Subcutaneous adipose tissue (tissue), 4 donors: ENCODE data around the gene PODNL1. TPM values are rescaled to one million over a fixed set of nuclear protein-coding genes. Genes with fewer than 3 reads are reported as not detected.

Experiments
- total RNA-seq, 4 donors: library from RNA; depleted of rRNA; stranded (reverse); fragments of >200 nt; gene quantifications; one replicate each; pipeline ENCODE4 v1.1.0, GENCODE V29; 2016
- TF ChIP-seq, protein P1 (sequence below): fragments of 450-650 bp; IDR thresholded peaks from one replicate; pipeline ENCODE4 v1.5.1; 2016; ENCODE audit warnings: low read depth, mild to moderate bottlenecking, control low read depth, antibody characterized with exemption, moderate library complexity

The PODNL1 gene
- total RNA-seq, 4 donors from 2014 or later, result 0.44 to 1.1 (median 0.91) TPM

DNA sequence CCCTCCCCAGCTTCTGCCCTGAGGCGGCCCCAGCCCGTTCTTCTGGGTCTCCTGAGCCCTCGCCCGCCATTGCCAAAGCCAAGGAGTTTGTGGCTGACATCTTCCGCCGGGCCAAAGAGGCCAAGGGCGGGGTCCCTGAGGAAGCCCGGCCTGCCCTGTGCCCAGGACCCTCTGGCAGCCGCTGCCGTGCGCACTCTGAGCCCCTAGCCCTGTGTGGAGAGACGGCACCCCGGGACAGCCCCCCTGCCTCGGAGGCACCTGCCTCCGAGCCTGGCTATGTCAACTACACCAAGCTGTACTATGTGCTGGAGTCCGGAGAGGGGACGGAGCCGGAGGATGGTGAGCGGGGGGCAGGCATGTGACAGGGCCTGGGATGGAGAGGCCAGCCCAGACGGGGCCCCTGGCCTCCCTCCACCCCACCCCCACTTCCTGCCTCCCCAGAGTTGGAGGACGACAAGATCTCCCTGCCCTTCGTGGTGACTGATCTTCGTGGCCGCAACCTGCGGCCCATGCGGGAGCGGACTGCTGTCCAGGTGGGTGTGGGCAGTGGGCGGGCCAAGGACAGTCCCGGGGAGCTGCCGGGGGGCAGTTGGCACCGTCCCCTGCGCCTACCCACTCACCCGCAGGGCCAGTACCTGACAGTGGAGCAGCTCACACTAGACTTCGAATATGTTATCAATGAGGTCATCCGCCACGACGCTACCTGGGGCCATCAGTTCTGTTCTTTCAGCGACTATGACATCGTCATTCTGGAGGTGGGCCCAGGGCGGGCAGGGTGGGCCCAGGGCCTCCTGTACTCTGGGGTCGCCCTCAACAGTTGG is 21.1 kb upstream of the PODNL1 start:
- TF ChIP-seq, protein P1, sequence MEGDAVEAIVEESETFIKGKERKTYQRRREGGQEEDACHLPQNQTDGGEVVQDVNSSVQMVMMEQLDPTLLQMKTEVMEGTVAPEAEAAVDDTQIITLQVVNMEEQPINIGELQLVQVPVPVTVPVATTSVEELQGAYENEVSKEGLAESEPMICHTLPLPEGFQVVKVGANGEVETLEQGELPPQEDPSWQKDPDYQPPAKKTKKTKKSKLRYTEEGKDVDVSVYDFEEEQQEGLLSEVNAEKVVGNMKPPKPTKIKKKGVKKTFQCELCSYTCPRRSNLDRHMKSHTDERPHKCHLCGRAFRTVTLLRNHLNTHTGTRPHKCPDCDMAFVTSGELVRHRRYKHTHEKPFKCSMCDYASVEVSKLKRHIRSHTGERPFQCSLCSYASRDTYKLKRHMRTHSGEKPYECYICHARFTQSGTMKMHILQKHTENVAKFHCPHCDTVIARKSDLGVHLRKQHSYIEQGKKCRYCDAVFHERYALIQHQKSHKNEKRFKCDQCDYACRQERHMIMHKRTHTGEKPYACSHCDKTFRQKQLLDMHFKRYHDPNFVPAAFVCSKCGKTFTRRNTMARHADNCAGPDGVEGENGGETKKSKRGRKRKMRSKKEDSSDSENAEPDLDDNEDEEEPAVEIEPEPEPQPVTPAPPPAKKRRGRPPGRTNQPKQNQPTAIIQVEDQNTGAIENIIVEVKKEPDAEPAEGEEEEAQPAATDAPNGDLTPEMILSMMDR, result no peak

DNA sequence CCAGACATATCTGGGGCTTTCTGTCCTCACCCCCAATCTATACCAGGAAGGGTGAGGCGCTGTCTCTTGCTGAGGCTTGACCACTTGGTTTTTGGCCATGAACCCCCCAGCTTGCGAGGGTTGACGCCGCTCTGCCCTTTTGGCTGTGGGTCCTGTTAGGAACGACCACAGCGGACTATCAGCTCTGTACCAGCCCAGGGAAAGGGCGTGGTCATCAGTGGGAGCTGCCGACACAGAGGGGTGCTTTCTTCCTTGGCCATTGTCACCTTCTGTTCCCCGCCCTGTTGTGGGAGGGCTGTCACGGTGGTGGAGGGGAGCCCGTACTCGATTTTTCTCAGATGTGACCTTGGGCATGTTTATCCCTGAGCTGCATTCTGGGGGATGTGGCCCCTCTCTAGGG is 19.8 kb upstream of the PODNL1 start:
- TF ChIP-seq, protein P1, result no peak

DNA sequence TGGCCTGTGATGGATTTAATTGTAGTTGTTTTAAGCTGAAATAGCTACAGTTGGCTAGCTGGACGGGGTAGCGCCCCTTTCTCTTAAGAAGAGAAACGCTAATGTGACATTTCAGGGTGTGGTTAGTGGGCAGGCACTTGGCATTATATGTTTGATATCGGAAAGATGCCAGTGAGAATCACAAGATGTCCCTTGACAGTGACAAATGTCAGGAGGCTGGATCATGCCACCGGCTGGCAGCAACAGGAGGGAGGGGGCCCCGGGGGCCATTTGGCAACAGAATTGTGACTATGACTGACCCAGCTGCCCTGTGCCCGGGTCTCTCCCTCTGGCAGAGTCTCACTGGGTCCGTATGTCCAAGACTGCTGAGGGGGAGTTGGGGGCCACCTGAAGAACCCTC is 18.8 kb upstream of the PODNL1 start:
- TF ChIP-seq, protein P1, result no peak

DNA sequence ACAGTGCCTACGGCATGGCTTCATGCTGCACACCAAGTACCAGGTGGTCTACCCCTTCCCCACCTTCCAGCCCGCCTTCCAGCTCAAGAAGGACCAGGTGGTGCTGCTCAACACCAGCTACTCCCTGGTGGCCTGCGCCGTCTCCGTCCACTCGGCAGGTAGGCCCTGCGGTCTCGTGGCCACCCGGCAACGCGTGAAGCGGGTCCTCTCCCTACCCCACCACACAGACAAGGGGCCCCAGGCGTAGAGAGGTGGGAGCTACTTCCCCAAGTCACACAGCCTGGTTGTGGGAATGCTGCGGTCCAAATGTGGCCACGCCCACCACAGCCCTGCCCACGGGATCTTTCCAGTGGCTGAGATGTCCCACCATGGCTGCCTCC is 18.1 kb upstream of the PODNL1 start:
- TF ChIP-seq, protein P1, result no peak

DNA sequence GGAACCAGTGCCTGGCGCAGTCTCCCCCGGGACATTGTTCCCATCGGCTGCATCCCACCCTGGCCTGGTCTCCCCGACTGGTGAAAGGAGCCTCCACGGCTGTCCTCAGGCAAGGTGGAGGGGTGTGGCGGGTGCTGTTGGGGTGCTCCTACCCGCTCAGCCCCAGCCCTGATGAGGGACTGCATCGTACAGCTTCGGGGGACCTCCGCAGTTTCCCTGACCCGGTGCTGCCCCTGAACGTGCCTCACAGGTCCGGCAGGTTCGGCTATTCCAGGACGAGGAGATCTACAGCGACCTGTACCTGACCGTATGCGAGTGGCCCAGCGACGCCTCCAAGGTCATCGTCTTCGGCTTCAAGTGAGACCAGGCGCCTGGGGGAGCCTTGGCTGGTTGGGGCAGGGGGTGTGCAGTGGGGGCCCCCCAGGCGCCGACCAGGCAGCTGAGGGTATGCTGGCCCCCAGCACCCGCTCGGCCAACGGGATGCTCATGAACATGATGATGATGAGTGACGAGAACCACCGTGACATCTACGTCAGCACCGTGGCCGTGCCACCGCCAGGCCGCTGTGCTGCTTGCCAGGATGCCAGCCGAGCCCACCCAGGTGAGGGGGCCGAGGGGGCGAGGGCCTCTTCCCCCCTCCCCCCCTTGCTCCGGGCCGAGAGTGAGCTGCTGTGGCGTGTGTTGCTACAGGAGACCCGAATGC is 17.6 kb upstream of the PODNL1 start:
- TF ChIP-seq, protein P1, result no peak

DNA sequence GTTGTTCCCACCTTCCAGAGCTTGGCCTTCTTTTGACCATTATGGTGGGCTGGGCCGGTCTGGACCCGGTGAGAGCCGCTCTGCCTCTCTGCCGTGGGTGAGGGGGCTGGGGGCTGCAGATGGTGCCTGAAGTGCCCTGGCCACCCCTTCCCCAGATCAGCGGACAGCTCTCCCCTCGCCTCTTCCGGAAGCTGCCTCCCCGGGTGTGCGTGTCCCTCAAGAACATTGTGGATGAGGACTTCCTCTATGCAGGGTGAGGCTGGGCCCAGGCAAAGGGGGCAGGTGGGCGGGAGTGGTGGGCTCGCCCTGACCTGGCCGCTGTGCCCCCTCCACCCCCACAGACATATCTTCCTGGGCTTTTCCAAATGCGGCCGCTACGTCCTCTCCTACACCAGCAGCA is 16.0 kb upstream of the PODNL1 start:
- TF ChIP-seq, protein P1, result no peak

DNA sequence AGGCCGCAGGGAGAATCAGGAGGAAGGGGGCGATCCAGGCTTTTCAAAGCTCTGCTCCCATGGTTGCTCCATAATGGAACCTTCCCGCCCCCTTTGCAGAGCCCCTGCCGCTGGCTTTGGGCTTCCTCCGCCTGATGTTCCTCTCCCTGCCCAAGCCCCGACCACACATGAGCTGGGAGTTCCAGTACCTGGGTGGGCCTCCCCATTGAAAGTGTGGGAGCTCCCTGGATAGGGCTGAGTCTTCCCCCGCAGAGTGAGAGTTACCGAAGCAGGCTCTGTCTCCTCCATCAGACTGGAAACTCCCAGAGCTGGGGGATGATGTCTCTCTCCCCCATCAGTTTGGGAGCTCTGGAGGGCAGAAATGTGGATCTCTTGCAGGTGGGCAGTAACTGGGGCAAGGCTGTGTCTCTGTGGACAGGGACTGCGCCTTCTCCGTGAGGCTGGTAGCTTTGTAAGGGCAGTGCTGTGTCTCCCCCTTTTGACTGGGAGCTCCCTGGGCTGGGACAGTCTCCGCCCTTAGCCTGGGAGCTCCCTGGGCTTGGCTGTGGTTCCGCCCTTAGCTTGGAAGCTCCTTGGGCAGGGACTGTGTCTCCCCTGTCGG is 14.8 kb upstream of the PODNL1 start:
- TF ChIP-seq, protein P1, result no peak
